Adrenal gland (tissue), 5 donors: ENCODE measurements around the gene NEK7.

ENCODE experiments used
- CTCF ChIP-seq, 6 experiments: fragments of 450-650 bp in 4 of 6; fragments of 200-600 bp in 2 of 6; sonication (generic) in 1 of 6; IDR thresholded peaks; 1 replicate in 5 of 6; 2 replicates in 1 of 6; pipeline versions ENCODE4 v1.5.1 to v1.8.0; 2016 to 2021; ENCODE audit warnings: antibody characterized with exemption in 6 of 6, mild to moderate bottlenecking in 2 of 6, moderate library complexity in 1 of 6
- POLR2A ChIP-seq, 2 donors: fragments of 450-650 bp; IDR thresholded peaks; one replicate each; pipeline ENCODE4 v1.6.1; 2017; ENCODE audit warnings: antibody characterized with exemption in 2 of 2, mild to moderate bottlenecking in 2 of 2, moderate library complexity in 1 of 2
- donor health status: DM: no; HTN: no; CAD: no.

- no peak for TF ChIP-seq CTCF (IDR thresholded peaks at IDR 0.05)
- TF ChIP-seq POLR2A (IDR thresholded peaks at IDR 0.05), result no peak
These were observed 58.1 kb downstream of the NEK7 start for GRCh38 chr1:198214924-198215323.
